Stimulated activated CD8-positive, alpha-beta memory T cell treated with anti-CD3 and anti-CD28 coated beads, Interleukin-7, amount 100 ng/mL, for 4 hours (primary cell): ENCODE results near the gene GALNT17.
"Not testable (repeated sequence)": the region's sequence is repeated elsewhere in the genome, so short reads cannot be mapped to it uniquely, and the experiment has no call there.

ENCODE experiments used
- DNase-seq, 2 donors: peaks; one replicate each; pipeline ENCODE4 v3.0.0-alpha.2; 2020; ENCODE audit warnings: low read depth in 2 of 2

The GALNT17 gene

DNA sequence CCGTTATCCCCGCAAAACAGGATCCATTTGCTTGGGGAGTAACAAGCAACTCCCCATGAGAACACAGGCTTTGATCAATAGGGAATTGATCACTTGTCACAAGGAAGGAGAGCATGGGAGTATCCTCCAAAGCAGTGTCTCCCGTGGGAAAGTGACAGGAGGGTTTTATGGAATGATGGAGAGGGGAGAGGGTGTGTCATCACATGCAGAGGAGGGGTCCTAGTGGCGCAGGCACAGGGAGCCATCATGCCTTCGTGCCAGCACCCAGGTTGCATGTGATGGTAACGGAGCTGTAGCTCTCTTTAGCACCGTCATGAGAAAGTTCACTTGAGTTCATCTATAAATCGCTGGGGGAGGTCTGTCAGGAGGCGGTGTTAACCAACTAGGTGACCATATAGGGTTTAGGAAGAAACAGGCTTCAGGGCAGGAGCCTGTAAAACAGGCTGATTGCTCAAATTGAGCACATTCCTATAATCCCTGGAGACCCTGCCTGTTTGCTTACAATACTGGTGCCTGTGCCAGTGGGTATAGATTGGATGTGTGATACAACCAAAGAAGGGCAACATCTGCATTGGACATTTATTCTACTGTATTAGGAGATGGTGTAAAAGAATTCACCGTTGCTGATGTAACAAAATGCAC lies 428.5 kb downstream of the GALNT17 start:
- no peak for DNase-seq

DNA sequence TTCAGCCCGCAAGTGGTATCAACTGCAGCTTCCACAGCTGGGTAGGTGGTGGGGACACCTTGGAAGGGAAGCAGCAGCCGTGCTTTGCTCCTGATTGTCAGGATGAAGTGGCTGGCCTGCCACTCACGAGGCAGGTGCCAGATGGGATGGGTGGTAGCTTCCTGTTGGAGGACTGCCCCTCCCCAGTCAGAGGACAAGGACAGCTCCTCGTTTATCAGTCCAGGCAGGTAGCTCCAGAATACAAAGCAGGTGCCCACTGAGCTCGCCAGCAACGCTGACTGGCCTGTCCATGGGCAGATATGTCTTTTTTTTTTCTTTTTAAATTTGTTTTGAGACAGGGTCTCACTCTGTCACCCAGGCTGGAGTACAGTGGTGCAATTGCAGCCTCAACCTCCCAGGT lies 431.3 kb downstream of the GALNT17 start:
- DNase-seq: no peak

GRCh38 chr7:71566376-71566775 lies 434.4 kb downstream of the GALNT17 start:
- no peak for DNase-seq

DNA sequence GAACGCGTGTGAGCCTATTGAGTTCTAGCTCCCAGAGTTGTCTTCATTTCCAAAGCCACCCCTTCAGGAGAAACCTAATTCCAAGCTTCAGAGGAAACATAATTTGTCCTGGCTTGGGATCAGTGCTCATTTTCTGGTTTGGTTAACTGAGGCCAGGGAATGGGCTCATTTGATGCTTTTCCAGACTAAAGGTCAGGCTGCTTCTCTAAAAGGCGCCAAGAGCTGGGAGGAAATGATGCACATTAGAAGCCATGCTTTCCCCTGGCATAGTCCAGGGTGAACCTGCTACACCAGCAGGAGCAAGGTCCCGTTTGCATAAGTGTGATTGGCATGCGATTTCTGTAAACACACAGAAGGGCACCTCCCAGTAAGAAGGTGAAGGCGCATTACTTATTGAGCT lies 435.0 kb downstream of the GALNT17 start:
- DNase-seq: no peak

GRCh38 chr7:71574153-71574860 lies 442.4 kb downstream of the GALNT17 start:
- DNase-seq: no peak

- no peak for DNase-seq
These were observed 448.1 kb downstream of the GALNT17 start for GRCh38 chr7:71580027-71580426.

DNA sequence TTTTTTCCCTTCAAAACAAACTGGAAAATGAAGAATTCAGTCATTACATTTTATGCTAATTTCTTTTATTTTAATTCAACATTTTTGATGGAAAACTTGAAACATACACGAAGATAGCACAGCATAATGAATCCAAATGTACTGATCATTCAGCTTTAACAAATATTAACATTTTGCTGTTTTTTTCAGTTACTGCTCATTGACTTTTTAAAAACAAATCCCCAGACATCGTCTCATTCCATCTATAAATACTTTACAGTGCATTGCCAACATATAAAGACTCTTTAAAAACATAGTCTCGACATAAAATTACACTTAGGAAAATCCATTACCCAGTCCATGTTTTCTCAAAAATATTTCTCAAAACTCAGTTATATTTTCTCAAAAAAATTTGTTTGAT lies 452.3 kb downstream of the GALNT17 start:
- DNase-seq: no peak

DNA sequence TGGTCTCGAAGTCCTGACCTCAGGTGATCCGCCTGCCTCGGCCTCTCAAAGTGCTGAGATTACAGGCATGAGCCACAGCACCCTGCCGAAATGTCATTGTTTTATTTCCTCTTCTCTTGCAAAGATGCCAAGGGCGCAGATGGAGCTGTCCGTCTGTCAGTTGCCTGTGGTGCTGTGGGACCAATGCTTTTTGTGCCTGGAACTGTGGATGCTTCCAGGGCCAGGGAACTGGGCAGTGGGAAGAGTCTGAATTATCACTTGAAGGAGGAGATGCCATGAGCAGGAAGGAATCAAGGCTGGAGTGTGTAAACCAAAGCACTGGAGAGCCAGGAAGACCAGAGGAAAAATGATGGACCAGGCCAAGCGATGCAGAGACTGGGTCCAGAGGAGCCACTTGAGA lies 459.9 kb downstream of the GALNT17 start:
- DNase-seq: no peak

- DNase-seq: not testable (repeated sequence)
These were observed 460.4 kb downstream of the GALNT17 start for GRCh38 chr7:71592388-71592787.

DNA sequence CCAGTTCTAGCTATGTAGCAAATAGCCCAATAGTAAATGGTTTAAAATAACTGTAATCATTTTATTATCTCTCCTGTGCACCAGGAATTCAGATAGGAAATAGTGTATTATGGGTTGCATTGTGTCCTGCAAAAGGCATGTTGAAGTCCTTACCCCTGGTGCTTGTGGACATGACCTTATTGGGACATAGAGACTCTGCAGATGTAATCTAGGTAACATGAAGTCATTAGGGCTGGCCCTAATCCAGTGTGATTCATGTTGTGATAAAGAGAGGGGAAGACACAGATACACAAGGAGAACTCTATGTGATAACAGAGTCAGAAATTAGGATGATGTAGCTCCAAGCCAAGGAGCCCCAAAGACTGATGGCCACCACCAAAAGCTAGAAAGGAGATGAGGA lies 462.8 kb downstream of the GALNT17 start:
- DNase-seq: no peak

- DNase-seq: no peak
These were observed 463.2 kb downstream of the GALNT17 start for GRCh38 chr7:71595176-71595575.

- DNase-seq: no peak
These were observed 466.6 kb downstream of the GALNT17 start for GRCh38 chr7:71598553-71598952.

DNA sequence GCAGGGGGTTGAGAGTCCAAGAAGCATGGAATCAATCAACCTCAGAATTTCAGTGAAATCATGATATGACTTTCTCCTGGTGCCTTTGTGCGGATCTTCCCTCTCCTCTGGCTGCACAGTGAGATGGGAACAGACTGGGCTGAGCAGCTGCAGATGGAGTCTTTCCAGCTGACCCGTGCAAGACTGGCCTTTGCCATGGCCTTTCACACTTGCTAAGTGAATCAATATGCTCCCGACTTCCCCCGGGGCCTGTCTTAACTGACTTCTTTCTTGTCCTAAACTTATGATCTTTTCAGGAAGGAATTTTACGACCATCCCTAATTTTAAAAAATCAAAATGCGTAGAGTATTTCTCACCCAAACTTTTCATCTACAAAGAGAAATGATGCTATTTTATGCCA lies 469.9 kb downstream of the GALNT17 start:
- DNase-seq: no peak

GRCh38 chr7:71604818-71605414 lies 473.0 kb downstream of the GALNT17 start:
- no peak for DNase-seq

- DNase-seq: no peak
These were observed 480.0 kb downstream of the GALNT17 start for GRCh38 chr7:71611986-71612385.

DNA sequence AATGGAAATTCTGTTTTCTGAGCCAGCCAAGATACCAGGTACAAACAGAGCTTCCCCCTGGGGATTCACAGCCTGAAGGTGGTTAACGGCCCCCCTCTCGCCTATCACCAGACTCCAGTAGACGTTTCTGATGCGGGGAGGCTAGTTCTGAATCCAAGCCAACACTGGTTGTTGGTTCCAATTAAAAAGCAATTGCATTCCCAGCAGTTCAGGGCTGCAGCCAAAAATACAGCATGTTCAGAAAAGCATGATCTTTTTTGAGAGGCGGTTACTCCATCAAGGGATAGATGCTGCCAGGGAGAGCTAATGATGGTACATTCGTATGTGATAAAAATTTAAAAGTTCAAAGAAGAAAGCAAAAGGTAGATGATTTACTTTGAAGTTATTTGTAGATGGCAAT lies 481.0 kb downstream of the GALNT17 start:
- no peak for DNase-seq

DNA sequence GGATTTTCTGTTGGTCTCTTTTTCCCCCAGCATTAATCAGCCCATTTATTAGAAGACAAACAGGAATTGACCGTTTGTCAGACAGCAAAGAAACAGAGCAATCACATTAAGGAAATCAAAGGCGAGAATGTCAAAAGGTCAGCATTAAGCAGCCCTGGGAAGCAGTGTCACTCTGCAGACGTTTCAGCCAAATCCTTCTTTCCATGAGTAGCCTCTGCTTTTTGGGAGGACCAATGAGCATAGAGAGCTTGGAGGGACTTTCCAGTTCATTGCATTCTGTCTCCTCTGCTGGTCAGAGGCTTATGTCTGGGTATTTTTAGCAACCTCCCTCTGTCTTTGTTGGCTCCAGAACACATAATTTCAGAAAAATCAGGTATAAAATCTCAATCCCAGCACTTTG lies 481.4 kb downstream of the GALNT17 start:
- no peak for DNase-seq

DNA sequence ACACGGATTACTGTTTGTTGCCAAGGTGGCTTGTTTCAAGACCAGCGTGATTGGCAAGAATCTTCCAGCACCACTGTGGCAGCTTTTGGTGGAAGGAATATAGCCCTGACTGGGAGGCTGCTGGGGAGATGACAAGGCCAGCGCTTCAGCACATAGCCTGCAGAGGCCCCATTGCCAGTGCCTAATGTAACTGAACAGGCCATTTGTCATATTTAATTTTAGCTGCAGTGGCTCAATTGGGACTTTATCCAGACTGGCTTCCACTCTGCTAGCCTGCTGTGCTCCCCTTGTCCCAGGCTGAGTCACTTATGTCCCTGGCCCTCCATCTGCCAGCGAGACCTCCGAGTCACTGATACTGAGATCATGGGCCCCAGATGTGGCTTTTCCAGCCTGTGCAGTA lies 483.1 kb downstream of the GALNT17 start:
- DNase-seq: no peak

GRCh38 chr7:71616217-71616616 lies 484.3 kb downstream of the GALNT17 start:
- DNase-seq: no peak

DNA sequence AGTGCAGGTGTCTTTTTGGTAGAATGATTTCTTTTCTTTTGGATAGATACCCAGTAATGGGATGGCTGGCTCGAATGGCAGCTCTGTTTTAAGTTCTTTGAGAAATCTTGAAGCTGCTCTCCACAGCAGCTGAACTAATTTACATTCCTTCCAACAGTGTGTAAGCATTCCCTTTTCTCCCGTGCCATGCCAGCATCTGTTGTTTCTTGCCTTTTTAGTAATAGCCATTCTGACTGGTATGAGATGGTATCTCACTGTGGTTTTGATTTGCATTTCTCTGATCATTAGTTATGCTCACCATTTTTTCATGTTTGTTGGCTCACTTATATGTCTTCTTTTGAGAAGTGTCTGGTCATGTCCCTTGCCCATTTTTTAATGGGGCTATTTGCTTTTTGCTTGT lies 486.3 kb downstream of the GALNT17 start:
- no peak for DNase-seq

DNA sequence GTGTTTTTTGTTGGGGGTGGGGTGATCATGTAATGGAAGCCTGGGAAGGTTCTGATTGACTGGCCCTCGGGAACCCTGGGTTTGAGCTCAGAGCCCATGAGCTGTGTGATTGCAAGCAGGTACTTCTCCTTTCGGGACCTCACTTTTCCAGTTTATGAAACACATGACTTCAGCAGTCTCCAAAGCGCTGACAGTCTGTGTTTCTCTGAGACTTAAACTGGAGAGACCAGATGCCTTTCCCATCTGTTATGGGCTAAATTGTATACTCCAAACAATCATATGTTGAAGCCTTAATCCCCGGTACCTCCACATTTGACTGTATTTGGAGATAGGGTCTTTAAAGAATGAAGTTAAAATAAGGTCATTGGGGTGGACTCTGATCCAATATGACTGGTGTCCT lies 493.6 kb downstream of the GALNT17 start:
- DNase-seq: no peak

- no peak for DNase-seq
These were observed 494.3 kb downstream of the GALNT17 start for GRCh38 chr7:71626206-71626605.

DNA sequence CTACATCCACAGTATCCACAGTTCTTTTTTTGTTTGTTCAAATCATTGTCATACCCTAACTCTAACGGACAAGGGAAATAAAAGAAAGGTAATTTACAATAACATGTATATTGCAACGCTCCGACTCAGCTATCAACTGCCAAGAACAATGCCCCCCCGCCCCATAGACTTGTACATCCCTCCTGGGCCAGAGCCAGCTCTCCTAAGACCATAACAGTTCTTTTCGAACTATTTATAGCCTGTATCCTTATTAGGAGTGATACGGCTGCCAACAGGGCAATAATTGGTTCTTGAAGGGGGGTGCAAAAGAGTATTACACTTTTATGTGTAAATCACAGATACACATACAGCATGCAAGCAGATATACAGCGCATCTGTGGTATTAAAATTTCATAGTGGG lies 495.7 kb downstream of the GALNT17 start:
- no peak for DNase-seq
